ENCODE measurements around the gene HNRNPA3.

Gene HNRNPA3

DNA sequence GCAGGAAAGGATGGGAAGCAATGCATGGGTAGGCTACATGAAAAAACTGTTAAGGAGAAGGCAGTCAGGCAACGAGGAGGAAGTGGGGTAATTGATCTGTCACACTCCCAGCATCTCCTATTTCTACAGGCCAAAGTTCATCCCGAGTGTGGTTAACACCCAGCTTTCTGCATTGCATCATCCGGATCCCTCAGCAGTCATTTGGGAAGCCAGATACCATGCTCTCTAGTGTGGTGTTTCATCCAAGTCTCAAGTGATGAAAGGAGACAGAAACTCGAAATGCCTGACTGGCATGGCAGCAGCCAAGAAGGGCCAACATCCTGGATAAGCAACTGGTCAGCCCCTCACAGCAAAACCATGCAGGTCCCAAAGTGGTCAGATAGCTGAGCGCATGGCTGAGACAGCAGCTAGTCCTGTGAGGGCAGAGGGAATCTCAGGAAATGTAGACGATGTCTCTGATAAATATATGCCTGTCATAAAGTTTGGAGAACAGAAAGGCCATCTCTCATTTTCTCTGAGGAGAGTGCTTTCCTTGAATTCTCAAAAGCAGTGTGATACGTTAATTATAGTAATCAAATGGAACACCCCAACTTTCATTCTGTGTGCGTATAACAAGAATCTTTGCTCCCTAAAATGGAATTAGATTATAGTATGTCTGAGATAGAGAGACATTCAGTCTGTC lies 24.8 kb upstream of the HNRNPA3 start:
- H3K4me3 ChIP-seq (ENCODE audit: low read depth, low read length): no peak overlapping the region
- TF ChIP-seq, protein P1, sequence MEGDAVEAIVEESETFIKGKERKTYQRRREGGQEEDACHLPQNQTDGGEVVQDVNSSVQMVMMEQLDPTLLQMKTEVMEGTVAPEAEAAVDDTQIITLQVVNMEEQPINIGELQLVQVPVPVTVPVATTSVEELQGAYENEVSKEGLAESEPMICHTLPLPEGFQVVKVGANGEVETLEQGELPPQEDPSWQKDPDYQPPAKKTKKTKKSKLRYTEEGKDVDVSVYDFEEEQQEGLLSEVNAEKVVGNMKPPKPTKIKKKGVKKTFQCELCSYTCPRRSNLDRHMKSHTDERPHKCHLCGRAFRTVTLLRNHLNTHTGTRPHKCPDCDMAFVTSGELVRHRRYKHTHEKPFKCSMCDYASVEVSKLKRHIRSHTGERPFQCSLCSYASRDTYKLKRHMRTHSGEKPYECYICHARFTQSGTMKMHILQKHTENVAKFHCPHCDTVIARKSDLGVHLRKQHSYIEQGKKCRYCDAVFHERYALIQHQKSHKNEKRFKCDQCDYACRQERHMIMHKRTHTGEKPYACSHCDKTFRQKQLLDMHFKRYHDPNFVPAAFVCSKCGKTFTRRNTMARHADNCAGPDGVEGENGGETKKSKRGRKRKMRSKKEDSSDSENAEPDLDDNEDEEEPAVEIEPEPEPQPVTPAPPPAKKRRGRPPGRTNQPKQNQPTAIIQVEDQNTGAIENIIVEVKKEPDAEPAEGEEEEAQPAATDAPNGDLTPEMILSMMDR (IDR thresholded peaks at IDR 0.05; ENCODE audit: low read depth, low read length): no peak
- no peak for TF ChIP-seq POLR2A (IDR thresholded peaks at IDR 0.05; ENCODE audit: extremely low read depth, insufficient read length)
- TF ChIP-seq MYC (IDR thresholded peaks at IDR 0.05; ENCODE audit: low read depth, low read length): no peak
- TF ChIP-seq, protein P2, sequence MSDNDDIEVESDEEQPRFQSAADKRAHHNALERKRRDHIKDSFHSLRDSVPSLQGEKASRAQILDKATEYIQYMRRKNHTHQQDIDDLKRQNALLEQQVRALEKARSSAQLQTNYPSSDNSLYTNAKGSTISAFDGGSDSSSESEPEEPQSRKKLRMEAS (IDR thresholded peaks at IDR 0.05; ENCODE audit: low read depth, low read length): no peak
- DNase-seq (ENCODE audit: low read depth): peak; percentile 62

DNA sequence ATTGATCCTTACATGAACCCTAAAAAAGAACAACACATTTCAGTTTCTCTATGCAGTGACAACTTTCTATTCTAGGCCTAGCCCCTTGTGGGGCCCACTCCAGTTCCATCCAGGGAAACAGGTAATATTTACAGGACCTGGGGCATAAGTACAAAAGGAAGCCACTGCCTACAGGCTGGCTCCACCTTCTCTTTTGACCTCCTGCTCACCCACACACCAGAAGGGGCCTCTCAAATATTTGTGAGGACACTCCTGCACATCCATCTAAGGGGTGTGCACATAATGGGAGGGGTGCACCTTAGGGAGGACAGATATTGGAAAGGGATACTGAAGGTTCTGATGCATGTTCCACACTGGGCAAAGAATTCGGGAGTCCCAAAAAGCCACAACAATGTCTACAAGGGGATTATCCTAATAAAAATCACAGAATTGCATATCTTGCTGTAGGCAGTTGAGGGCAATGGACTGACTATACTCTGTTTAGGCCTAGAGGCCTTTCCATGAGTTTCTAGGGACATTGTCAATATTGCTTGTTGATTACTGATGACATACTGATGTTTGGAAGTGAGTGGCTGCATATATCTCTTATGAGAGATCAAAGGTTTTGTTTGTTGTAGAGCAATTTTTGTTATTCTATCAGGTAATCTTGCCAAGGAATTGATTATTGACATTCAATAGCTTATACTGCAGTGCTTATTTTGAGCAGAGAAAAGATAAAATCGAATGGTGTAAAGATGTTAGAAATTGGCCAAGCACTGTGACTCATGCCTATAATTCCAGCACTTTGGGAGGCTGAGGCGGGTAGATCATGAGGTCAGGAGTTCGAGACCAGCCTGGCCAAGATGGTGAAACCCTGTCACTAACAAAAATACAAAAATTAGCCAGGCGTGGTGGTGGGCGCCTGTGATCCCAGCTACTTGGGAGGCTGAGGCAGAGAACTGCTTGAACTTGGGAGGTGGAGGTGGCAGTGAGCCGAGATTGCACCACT lies 23.8 kb upstream of the HNRNPA3 start:
- no peak for DNase-seq (ENCODE audit: low read depth)
- no peak overlapping the region for H3K4me3 ChIP-seq (ENCODE audit: low read depth, low read length)
- TF ChIP-seq, protein P2 (IDR thresholded peaks at IDR 0.05; ENCODE audit: low read depth, low read length): no peak
- TF ChIP-seq POLR2A (IDR thresholded peaks at IDR 0.05; ENCODE audit: extremely low read depth, insufficient read length): no peak
- TF ChIP-seq MYC (IDR thresholded peaks at IDR 0.05; ENCODE audit: low read depth, low read length): no peak

DNA sequence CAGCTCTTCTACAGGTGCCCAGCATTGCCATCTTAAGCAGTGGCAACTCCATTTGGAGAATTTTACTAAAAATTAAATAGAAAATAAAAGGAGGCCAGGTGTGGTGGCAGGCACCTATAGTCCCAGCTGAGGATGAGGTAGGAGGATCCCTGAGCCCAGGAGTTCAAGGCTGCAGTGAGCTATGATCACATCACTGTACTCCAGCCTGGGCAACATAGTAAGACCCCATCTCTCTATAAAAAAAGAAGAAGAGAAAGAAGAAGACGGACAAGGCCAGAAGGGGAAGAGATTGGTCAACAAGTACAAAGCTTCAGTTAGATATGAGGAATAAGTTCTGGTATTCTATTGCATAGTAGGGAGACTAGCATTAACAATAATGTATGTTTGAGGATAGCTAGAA lies 21.7 kb upstream of the HNRNPA3 start:
- no peak for DNase-seq (ENCODE audit: low read depth)
- no peak overlapping the region for H3K4me3 ChIP-seq (ENCODE audit: low read depth, low read length)
- no peak for TF ChIP-seq POLR2A (IDR thresholded peaks at IDR 0.05; ENCODE audit: extremely low read depth, insufficient read length)
- TF ChIP-seq MYC (IDR thresholded peaks at IDR 0.05; ENCODE audit: low read depth, low read length): no peak
- TF ChIP-seq, protein P1 (IDR thresholded peaks at IDR 0.05; ENCODE audit: low read depth, low read length): no peak
- TF ChIP-seq, protein P2 (IDR thresholded peaks at IDR 0.05; ENCODE audit: low read depth, low read length): no peak

DNA sequence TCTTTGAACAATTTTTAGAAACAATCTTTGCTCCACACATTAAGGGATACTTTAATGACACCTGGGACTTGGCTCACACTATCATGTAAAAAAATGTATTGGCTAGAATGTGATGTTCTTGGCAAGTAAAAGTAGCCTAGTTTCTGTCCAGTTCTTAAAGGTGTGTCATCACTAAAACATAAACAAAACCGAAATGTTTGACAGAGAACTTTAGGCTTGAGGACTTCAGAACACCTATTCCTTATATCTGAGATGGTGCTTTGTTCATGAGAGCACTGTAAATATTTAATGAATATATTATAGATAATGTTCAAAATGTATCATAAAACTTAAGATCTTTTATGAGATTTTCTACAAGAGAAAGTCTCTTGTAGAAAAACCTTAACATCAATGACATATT lies 19.8 kb upstream of the HNRNPA3 start:
- H3K4me3 ChIP-seq (ENCODE audit: low read depth, low read length): no peak overlapping the region
- DNase-seq (ENCODE audit: low read depth): no peak
- TF ChIP-seq MYC (IDR thresholded peaks at IDR 0.05; ENCODE audit: low read depth, low read length): no peak
- TF ChIP-seq, protein P1 (IDR thresholded peaks at IDR 0.05; ENCODE audit: low read depth, low read length): no peak
- no peak for TF ChIP-seq POLR2A (IDR thresholded peaks at IDR 0.05; ENCODE audit: extremely low read depth, insufficient read length)
- TF ChIP-seq, protein P2 (IDR thresholded peaks at IDR 0.05; ENCODE audit: low read depth, low read length): no peak

DNA sequence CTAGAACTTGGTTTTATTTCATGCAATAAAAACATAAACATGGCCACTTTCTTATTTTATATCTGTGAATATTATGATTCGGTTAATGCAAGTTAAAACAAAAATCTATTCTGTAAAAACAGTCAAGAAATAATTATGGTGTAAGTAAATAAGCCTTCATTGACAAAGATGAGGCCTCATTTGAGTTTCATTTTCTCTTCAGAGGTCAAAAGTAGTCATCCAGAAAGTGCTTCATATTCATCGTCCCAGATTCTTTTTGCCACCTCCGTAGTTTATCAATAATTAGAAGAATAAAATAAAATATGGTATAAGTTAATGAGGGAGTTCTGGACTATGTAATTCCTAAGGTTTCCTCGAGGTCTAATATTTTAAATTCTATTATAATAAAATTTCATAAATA lies 19.4 kb upstream of the HNRNPA3 start:
- no peak overlapping the region for H3K4me3 ChIP-seq (ENCODE audit: low read depth, low read length)
- TF ChIP-seq, protein P2 (IDR thresholded peaks at IDR 0.05; ENCODE audit: low read depth, low read length): no peak
- no peak for TF ChIP-seq POLR2A (IDR thresholded peaks at IDR 0.05; ENCODE audit: extremely low read depth, insufficient read length)
- TF ChIP-seq, protein P1 (IDR thresholded peaks at IDR 0.05; ENCODE audit: low read depth, low read length): no peak
- TF ChIP-seq MYC (IDR thresholded peaks at IDR 0.05; ENCODE audit: low read depth, low read length): no peak
- DNase-seq (ENCODE audit: low read depth): no peak

All from NB4 (cell line).